Calu3 (cell line): ENCODE results near the gene MCTP2. TPM values are rescaled to one million over a fixed set of nuclear protein-coding genes. Genes with fewer than 3 reads are reported as not detected.

Source experiments
- BruUV-seq: library from RNA; stranded (reverse); fragments of 400-500 nt; replicated peaks from 2 replicates; lab custom pipeline; 2021; lab: Mats Ljungman, UMichigan
- CTCF ChIA-PET: fragments of 300-600 bp; sonication (Branson Sonifier 250); formaldehyde crosslinking; loops from one replicate; lab custom pipeline; 2022; ENCODE audit warnings: antibody characterized with exemption; lab: Charles Lee
- DNase-seq: peaks from one replicate; pipeline ENCODE4 v3.0.0; 2022
- H3K27ac Mint-ChIP-seq: one replicate; pipeline ENCODE4 v1.8.0; 2022; ENCODE audit warnings: mixed read lengths; ENCODE audit not compliant: unreplicated experiment
- H3K27me3 Mint-ChIP-seq: one replicate; pipeline ENCODE4 v1.8.0; 2022; ENCODE audit warnings: mixed read lengths; ENCODE audit not compliant: unreplicated experiment
- H3K36me3 Mint-ChIP-seq: one replicate; pipeline ENCODE4 v1.8.0; 2022; ENCODE audit warnings: mild to moderate bottlenecking, moderate library complexity, mixed read lengths; ENCODE audit not compliant: insufficient read depth, unreplicated experiment
- H3K4me1 Mint-ChIP-seq: one replicate; pipeline ENCODE4 v1.8.0; 2022; ENCODE audit warnings: mild to moderate bottlenecking, low read depth, mixed read lengths; ENCODE audit not compliant: unreplicated experiment
- H3K4me3 Mint-ChIP-seq: one replicate; pipeline ENCODE4 v1.8.0; 2022; ENCODE audit warnings: mild to moderate bottlenecking, low read depth, moderate library complexity, mixed read lengths; ENCODE audit not compliant: unreplicated experiment
- H3K9me3 Mint-ChIP-seq: one replicate; pipeline ENCODE4 v1.8.0; 2022; ENCODE audit warnings: low read depth, mixed read lengths; ENCODE audit not compliant: unreplicated experiment
- intact Hi-C: fragments of 100-400 bp; cut with micrococcal nuclease; formaldehyde crosslinking; loops from one replicate; pipeline ENCODE4 v1.10.0; 2022; ENCODE audit not compliant: unreplicated experiment
- total RNA-seq: library from RNA; stranded (reverse); gene quantifications from 2 replicates; pipeline ENCODE4 v1.2.3, GENCODE V29; 2022
- TF ChIP-seq, protein P1 (sequence below): fragments of 200-600 bp; IDR thresholded peaks from one replicate; pipeline ENCODE4 v1.8.0; 2022; ENCODE audit warnings: antibody characterized with exemption; ENCODE audit not compliant: unreplicated experiment

MCTP2 gene
- total RNA-seq, 1 experiment from 2014 or later: 30.1 TPM

- CTCF ChIA-PET: no interaction called here
- DNase-seq: no peak
- Mint-ChIP-seq H3K36me3 (no peaks in the 10 kb centered on the region), H3K4me1 (no peaks in the 10 kb centered on the region), H3K9me3 (no peaks in the 10 kb centered on the region), H3K27me3 (no peaks in the 10 kb centered on the region), H3K27ac (no peak overlapping the region), H3K4me3 (no peak overlapping the region)
- no TSS peak for BruUV-seq
- TF ChIP-seq, protein P1, sequence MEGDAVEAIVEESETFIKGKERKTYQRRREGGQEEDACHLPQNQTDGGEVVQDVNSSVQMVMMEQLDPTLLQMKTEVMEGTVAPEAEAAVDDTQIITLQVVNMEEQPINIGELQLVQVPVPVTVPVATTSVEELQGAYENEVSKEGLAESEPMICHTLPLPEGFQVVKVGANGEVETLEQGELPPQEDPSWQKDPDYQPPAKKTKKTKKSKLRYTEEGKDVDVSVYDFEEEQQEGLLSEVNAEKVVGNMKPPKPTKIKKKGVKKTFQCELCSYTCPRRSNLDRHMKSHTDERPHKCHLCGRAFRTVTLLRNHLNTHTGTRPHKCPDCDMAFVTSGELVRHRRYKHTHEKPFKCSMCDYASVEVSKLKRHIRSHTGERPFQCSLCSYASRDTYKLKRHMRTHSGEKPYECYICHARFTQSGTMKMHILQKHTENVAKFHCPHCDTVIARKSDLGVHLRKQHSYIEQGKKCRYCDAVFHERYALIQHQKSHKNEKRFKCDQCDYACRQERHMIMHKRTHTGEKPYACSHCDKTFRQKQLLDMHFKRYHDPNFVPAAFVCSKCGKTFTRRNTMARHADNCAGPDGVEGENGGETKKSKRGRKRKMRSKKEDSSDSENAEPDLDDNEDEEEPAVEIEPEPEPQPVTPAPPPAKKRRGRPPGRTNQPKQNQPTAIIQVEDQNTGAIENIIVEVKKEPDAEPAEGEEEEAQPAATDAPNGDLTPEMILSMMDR: no peak
- intact Hi-C loops: no loop called here
Measured at GRCh38 chr15:94445566-94446160, 214.3 kb downstream of the MCTP2 start.

GRCh38 chr15:94446441-94446840 is 215.1 kb downstream of the MCTP2 start:
- no peaks in the 10 kb centered on the region for H3K36me3 Mint-ChIP-seq
- H3K9me3 Mint-ChIP-seq: no peaks in the 10 kb centered on the region
- no peak overlapping the region for H3K4me3 Mint-ChIP-seq
- CTCF ChIA-PET: no interaction called here
- TF ChIP-seq, protein P1: no peak
- H3K4me1 Mint-ChIP-seq: no peaks in the 10 kb centered on the region
- DNase-seq: no peak
- no peak overlapping the region for H3K27ac Mint-ChIP-seq
- BruUV-seq: no TSS peak
- H3K27me3 Mint-ChIP-seq: no peaks in the 10 kb centered on the region
- intact Hi-C loops: no loop called here

DNA sequence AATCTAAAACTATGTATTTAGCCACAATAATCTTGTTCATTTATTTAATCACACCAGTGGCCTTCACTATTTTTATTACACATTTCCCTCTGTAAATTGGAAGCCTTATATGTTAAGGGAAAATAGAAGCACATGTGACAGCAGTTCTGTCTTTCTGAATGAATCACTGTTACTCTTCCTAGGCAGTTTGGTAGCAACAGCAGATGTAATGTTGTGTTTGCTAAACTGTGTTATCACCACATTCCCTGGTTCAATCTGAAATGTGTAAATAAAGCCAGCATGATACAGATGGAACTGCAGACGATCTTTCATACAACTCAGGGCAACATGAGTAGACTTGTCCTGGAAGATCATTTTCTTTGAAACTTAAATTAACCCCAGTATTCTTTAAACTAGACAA is 220.1 kb downstream of the MCTP2 start:
- H3K4me3 Mint-ChIP-seq: no peak overlapping the region
- no peak for DNase-seq
- CTCF ChIA-PET: no interaction called here
- no TSS peak for BruUV-seq
- TF ChIP-seq, protein P1: no peak
- no peaks in the 10 kb centered on the region for H3K9me3 Mint-ChIP-seq
- intact Hi-C loops: no loop called here
- no peaks in the 10 kb centered on the region for H3K4me1 Mint-ChIP-seq
- H3K27ac Mint-ChIP-seq: no peak overlapping the region
- no peaks in the 10 kb centered on the region for H3K36me3 Mint-ChIP-seq
- no peaks in the 10 kb centered on the region for H3K27me3 Mint-ChIP-seq

DNA sequence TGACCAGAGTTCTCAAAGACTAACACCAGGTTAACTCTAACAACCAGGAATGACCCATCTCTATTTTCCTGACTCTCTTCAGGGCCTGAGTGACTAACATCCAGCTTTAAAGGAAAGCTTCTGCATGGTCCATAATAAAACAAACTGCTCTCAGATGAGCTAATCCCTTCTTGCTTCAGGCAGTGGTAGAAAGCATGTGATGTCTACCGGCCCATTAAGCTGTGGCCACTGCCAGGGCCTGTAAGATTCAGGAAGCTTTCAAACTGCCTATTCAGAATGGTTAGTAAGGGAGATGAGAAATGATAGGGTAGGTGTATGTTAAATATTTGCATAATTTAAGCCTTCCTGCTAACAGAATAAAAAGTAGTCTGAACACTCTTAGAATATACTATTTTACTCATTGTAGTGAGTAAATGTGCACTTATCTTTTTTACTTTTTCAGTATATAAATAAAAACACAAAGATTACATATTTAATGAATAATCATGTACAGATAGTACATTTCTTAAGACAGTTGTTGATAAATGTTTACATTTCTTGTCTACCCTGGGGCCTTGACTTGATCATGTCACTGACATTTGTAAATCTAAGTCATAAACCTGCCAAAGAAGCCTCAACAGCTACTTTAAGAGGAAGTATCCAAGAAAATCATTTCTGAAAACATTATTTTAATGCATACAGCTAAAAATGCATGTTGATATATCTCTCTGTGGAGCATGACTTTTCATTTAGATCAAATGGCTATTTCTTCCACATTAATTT is 222.0 kb downstream of the MCTP2 start:
- no peaks in the 10 kb centered on the region for H3K4me1 Mint-ChIP-seq
- H3K4me3 Mint-ChIP-seq: no peak overlapping the region
- no peak overlapping the region for H3K27ac Mint-ChIP-seq
- no peak for DNase-seq
- H3K9me3 Mint-ChIP-seq: no peaks in the 10 kb centered on the region
- no TSS peak for BruUV-seq
- CTCF ChIA-PET: no interaction called here
- H3K27me3 Mint-ChIP-seq: no peaks in the 10 kb centered on the region
- peaks cover 4% of the 10 kb centered on the region for H3K36me3 Mint-ChIP-seq
- TF ChIP-seq, protein P1: no peak
- intact Hi-C loops: no loop called here
